ENCODE results near the gene MSI2. TPM values are rescaled to one million over a fixed set of nuclear protein-coding genes. Genes with fewer than 3 reads are reported as not detected.

The MSI2 gene
- total and polyA plus RNA-seq, 2 donors (not counting 1 experiment from before 2014, with no cell fraction given), result 16.1 to 196 TPM

DNA sequence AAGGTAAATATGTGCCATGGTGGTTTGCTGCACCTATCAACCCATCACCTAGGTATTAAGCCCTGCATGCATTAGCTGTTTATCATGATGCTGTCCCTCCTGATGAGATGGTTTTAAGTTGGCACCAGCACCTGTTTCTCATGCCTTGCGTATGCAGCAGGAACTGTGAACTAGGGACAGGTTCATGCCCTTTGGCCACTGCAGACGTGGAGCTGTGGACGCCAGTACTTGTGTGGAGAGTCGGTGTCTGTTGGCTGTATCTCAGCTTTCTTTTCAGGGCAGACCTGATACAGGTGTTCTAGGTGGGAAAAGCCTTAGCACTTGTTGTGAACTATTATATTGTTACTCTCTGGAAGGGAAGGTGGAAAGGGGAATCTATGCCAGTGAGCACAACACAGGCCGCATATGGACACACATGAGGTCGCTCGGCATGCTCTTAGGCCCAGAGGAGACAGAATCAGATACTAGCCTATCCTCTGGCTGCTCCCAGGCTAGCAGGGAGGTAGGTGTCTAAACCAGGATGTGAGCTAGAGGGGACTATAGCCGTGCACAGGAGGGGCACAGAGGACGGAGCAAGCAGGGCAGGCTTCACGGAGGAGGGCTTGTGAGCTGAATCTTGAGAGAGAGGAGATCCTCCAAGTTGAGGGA, 22.5 kb downstream of the MSI2 start:
- Histone ChIP-seq H3K4me2 (replicated peaks; ENCODE audit: low read depth, low read length, poor library complexity, severe bottlenecking) (no peak overlapping the region), H3K36me3 (replicated peaks in 1 of 2; ENCODE audit: control extremely low read depth in 1 of 2, control insufficient read depth in 1 of 2, extremely low read depth in 1 of 2, insufficient read depth in 2 of 2, low read length in 1 of 2) (peaks cover 0 to 23% of the 10 kb centered on the region in 2 experiments), H2AFZ (ENCODE audit: insufficient read depth, low read depth, low read length, poor library complexity, severe bottlenecking) (no peak overlapping the region), H4K20me1 (ENCODE audit: control insufficient read depth, insufficient read depth, low read length, poor library complexity, severe bottlenecking) (peaks cover 20% of the 10 kb centered on the region), H3K27ac (ENCODE audit: low read length in 2 of 2) (no peak overlapping the region), H3K79me2 (ENCODE audit: control insufficient read depth, insufficient read depth, low read length) (peaks cover 85% of the 10 kb centered on the region), H3K9me3 (ENCODE audit: control extremely low read depth in 1 of 3, control insufficient read depth in 2 of 3, insufficient read depth in 1 of 3, low read length in 2 of 3) (no peaks in the 10 kb centered on the region), H3K4me1 (ENCODE audit: control insufficient read depth in 2 of 2, insufficient read depth in 2 of 2, low read length in 2 of 2) (no peaks in the 10 kb centered on the region), H3K4me3 (ENCODE audit: control extremely low read depth in 1 of 5, extremely low read depth in 1 of 5, insufficient read depth in 1 of 5, low read depth in 2 of 5, low read length in 4 of 5) (no peak overlapping the region), H3K9ac (ENCODE audit: low read length) (no peak overlapping the region), H3K27me3 (replicated peaks in 1 of 4; ENCODE audit: control extremely low read depth in 1 of 4, control insufficient read depth in 3 of 4, insufficient read depth in 4 of 4, low read length in 3 of 4) (no peaks in the 10 kb centered on the region)
- no peak overlapping the region for H3K4me3 Mint-ChIP-seq
- no peak overlapping the region for H3K27ac Mint-ChIP-seq
- no peak for ATAC-seq (ENCODE audit: low read depth)
- 97% methylated on average over 10 of the region's 10 CpGs for WGBS (ENCODE audit: insufficient coverage)
- no peak for TF ChIP-seq EZH2 (IDR thresholded peaks at IDR 0.05; ENCODE audit: borderline replicate concordance, insufficient read depth, low read depth, low read length, poor library complexity, severe bottlenecking)
- TF ChIP-seq, protein P1, sequence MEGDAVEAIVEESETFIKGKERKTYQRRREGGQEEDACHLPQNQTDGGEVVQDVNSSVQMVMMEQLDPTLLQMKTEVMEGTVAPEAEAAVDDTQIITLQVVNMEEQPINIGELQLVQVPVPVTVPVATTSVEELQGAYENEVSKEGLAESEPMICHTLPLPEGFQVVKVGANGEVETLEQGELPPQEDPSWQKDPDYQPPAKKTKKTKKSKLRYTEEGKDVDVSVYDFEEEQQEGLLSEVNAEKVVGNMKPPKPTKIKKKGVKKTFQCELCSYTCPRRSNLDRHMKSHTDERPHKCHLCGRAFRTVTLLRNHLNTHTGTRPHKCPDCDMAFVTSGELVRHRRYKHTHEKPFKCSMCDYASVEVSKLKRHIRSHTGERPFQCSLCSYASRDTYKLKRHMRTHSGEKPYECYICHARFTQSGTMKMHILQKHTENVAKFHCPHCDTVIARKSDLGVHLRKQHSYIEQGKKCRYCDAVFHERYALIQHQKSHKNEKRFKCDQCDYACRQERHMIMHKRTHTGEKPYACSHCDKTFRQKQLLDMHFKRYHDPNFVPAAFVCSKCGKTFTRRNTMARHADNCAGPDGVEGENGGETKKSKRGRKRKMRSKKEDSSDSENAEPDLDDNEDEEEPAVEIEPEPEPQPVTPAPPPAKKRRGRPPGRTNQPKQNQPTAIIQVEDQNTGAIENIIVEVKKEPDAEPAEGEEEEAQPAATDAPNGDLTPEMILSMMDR (IDR thresholded peaks at IDR 0.05), result no peak
- ChIA-PET POLR2A (no interaction called here), CTCF (interaction anchor here (1.1 to 2.4 kb wide), 4 partner anchors 10 to 459 kb away, joined by 3 to 7 read pairs (median 3); no protein-coding TSS in a partner anchor)
- peaks cover 12% of the 10 kb centered on the region for H3K4me1 Mint-ChIP-seq
- DNase-seq, result no peak
- intact Hi-C loops (cut with micrococcal nuclease), result no loop called here
- H3K27me3 Mint-ChIP-seq, result no peaks in the 10 kb centered on the region
- H3K9me3 Mint-ChIP-seq (ENCODE audit: insufficient read depth), result no peaks in the 10 kb centered on the region

DNA sequence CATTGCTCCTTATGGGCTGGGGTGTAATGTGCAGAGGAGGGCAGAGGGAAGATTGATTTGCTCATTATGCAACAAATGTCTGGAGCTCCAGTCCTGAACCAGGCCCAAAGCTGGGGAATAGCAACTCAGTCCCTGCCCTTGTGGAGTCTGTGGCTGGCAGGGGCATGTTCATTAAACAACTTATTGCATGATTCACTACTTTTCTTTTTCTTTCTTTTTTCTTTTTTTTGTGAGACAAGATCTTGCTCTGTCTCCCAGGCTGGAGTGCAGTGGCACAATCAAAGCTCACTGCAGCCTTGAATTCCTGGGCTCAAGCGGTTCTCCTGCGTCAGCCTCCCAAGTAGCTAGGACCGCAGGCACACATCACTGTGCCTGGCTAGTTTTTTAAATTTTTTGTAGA, 23.1 kb downstream of the MSI2 start:
- DNase-seq, result no peak
- no peak overlapping the region for H2AFZ ChIP-seq (ENCODE audit: insufficient read depth, low read depth, low read length, poor library complexity, severe bottlenecking)
- H3K27ac ChIP-seq (ENCODE audit: low read length in 2 of 2), result no peak overlapping the region
- H3K4me1 ChIP-seq (ENCODE audit: control insufficient read depth in 2 of 2, insufficient read depth in 2 of 2, low read length in 2 of 2), result peaks cover under 1 to 2% of the 10 kb centered on the region in 2 donors
- no peaks in the 10 kb centered on the region for H3K27me3 Mint-ChIP-seq
- 96% methylated on average over 3 of the region's 3 CpGs for WGBS (ENCODE audit: insufficient coverage)
- H4K20me1 ChIP-seq (ENCODE audit: control insufficient read depth, insufficient read depth, low read length, poor library complexity, severe bottlenecking), result peaks cover 20% of the 10 kb centered on the region
- no peak for TF ChIP-seq EZH2 (IDR thresholded peaks at IDR 0.05; ENCODE audit: borderline replicate concordance, insufficient read depth, low read depth, low read length, poor library complexity, severe bottlenecking)
- TF ChIP-seq, protein P1 (IDR thresholded peaks at IDR 0.05), result no peak
- no peak overlapping the region for H3K4me3 ChIP-seq (ENCODE audit: control extremely low read depth in 1 of 5, extremely low read depth in 1 of 5, insufficient read depth in 1 of 5, low read depth in 2 of 5, low read length in 4 of 5)
- peaks cover 16% of the 10 kb centered on the region for H3K4me1 Mint-ChIP-seq
- no peak for ATAC-seq (ENCODE audit: low read depth)
- no peak overlapping the region for H3K4me2 ChIP-seq (replicated peaks; ENCODE audit: low read depth, low read length, poor library complexity, severe bottlenecking)
- H3K9me3 ChIP-seq (ENCODE audit: control extremely low read depth in 1 of 3, control insufficient read depth in 2 of 3, insufficient read depth in 1 of 3, low read length in 2 of 3), result no peaks in the 10 kb centered on the region
- H3K27me3 ChIP-seq (replicated peaks in 1 of 4; ENCODE audit: control extremely low read depth in 1 of 4, control insufficient read depth in 3 of 4, insufficient read depth in 4 of 4, low read length in 3 of 4), result no peaks in the 10 kb centered on the region
- ChIA-PET POLR2A (no interaction called here), CTCF (interaction anchor here (1.4 kb wide), 1 partner anchor 10 kb away, joined by 3 read pairs; no protein-coding TSS in a partner anchor)
- intact Hi-C loops (cut with micrococcal nuclease), result no loop called here
- no peaks in the 10 kb centered on the region for H3K9me3 Mint-ChIP-seq (ENCODE audit: insufficient read depth)
- no peak overlapping the region for H3K4me3 Mint-ChIP-seq
- H3K36me3 ChIP-seq (replicated peaks in 1 of 2; ENCODE audit: control extremely low read depth in 1 of 2, control insufficient read depth in 1 of 2, extremely low read depth in 1 of 2, insufficient read depth in 2 of 2, low read length in 1 of 2), result peaks cover 0 to 18% of the 10 kb centered on the region in 2 experiments
- H3K79me2 ChIP-seq (ENCODE audit: control insufficient read depth, insufficient read depth, low read length), result peaks cover 84% of the 10 kb centered on the region
- H3K9ac ChIP-seq (ENCODE audit: low read length), result no peak overlapping the region
- H3K27ac Mint-ChIP-seq, result no peak overlapping the region

Data from B cell (primary cell).